IPS-18c (cell line): ENCODE results near the gene TPT1.
"Not testable (repeated sequence)": the region's sequence is repeated elsewhere in the genome, so short reads cannot be mapped to it uniquely, and the experiment has no call there.

Experiments
- H3K4me3 ChIP-seq: 2 replicates; pipeline ENCODE4 v1.7.0; 2013; ENCODE audit warnings: low read depth, mild to moderate bottlenecking, low read length, moderate library complexity; ENCODE audit not compliant: insufficient read depth
- H3K9me3 ChIP-seq: one replicate; pipeline ENCODE4 v1.6.1; 2013; ENCODE audit warnings: mild to moderate bottlenecking, low read length, moderate library complexity; ENCODE audit not compliant: control insufficient read depth, insufficient read depth

TPT1 gene

GRCh38 chr13:45325806-45326205 lies 15.2 kb downstream of the TPT1 start:
- Histone ChIP-seq H3K9me3 (no peaks in the 10 kb centered on the region), H3K4me3 (no peak overlapping the region)

GRCh38 chr13:45320876-45321629 lies 19.9 kb downstream of the TPT1 start:
- H3K9me3 ChIP-seq: no peaks in the 10 kb centered on the region

GRCh38 chr13:45316996-45317395 lies 24.0 kb downstream of the TPT1 start:
- Histone ChIP-seq H3K4me3 (no peak overlapping the region), H3K9me3 (no peaks in the 10 kb centered on the region)

More at GRCh38 chr13:45320876-45321629, 19.9 kb downstream of the TPT1 start:
- no peak overlapping the region for H3K4me3 ChIP-seq

GRCh38 chr13:45316338-45316737 lies 24.6 kb downstream of the TPT1 start:
- no peak overlapping the region for H3K4me3 ChIP-seq
- H3K9me3 ChIP-seq: no peaks in the 10 kb centered on the region

GRCh38 chr13:45315520-45316167 lies 25.3 kb downstream of the TPT1 start:
- Histone ChIP-seq H3K4me3 (no peak overlapping the region), H3K9me3 (no peaks in the 10 kb centered on the region)

- H3K4me3 ChIP-seq: no peak overlapping the region
- no peaks in the 10 kb centered on the region for H3K9me3 ChIP-seq
Measured at GRCh38 chr13:45314822-45315221, 26.2 kb downstream of the TPT1 start.

- no peaks in the 10 kb centered on the region for H3K9me3 ChIP-seq
- H3K4me3 ChIP-seq: peak overlapping the region; percentile 42; the same call in 1 of the 2 replicates
Measured at GRCh38 chr13:45310341-45311131, 30.4 kb downstream of the TPT1 start.

GRCh38 chr13:45306966-45307365 lies 34.0 kb downstream of the TPT1 start:
- no peaks in the 10 kb centered on the region for H3K9me3 ChIP-seq
- H3K4me3 ChIP-seq: no peak overlapping the region

- Histone ChIP-seq H3K9me3 (no peaks in the 10 kb centered on the region), H3K4me3 (no peak overlapping the region)
Measured at GRCh38 chr13:45305079-45305478, 35.9 kb downstream of the TPT1 start.

GRCh38 chr13:45303866-45304265 lies 37.1 kb downstream of the TPT1 start:
- H3K9me3 ChIP-seq: no peaks in the 10 kb centered on the region

GRCh38 chr13:45303026-45303425 lies 38.0 kb downstream of the TPT1 start:
- Histone ChIP-seq H3K9me3 (no peaks in the 10 kb centered on the region), H3K4me3 (no peak overlapping the region)

More at GRCh38 chr13:45303866-45304265, 37.1 kb downstream of the TPT1 start:
- H3K4me3 ChIP-seq: no peak overlapping the region

- no peak overlapping the region for H3K4me3 ChIP-seq
Measured at GRCh38 chr13:45302507-45302906, 38.5 kb downstream of the TPT1 start.

GRCh38 chr13:45301263-45301662 lies 39.7 kb downstream of the TPT1 start:
- no peak overlapping the region for H3K4me3 ChIP-seq
- no peaks in the 10 kb centered on the region for H3K9me3 ChIP-seq

More at GRCh38 chr13:45302507-45302906, 38.5 kb downstream of the TPT1 start:
- H3K9me3 ChIP-seq: no peaks in the 10 kb centered on the region

GRCh38 chr13:45300190-45300985 lies 40.6 kb downstream of the TPT1 start:
- Histone ChIP-seq H3K4me3 (no peak overlapping the region), H3K9me3 (no peaks in the 10 kb centered on the region)

GRCh38 chr13:45299194-45299593 lies 41.8 kb downstream of the TPT1 start:
- no peaks in the 10 kb centered on the region for H3K9me3 ChIP-seq
- H3K4me3 ChIP-seq: no peak overlapping the region

GRCh38 chr13:45298550-45298949 lies 42.4 kb downstream of the TPT1 start:
- not testable (repeated sequence) for H3K4me3 ChIP-seq, H3K9me3 ChIP-seq

GRCh38 chr13:45298206-45298505 lies 42.8 kb downstream of the TPT1 start:
- Histone ChIP-seq H3K9me3 (no peaks in the 10 kb centered on the region), H3K4me3 (no peak overlapping the region)
